ENCODE measurements around the gene BTBD17.

GRCh38 chr17:74387365-74388218 lies 25.9 kb upstream of the BTBD17 start:
- TF ChIP-seq CTCF (IDR thresholded peaks at IDR 0.05) (no peak), POLR2AphosphoS5 (IDR thresholded peaks at IDR 0.05) (no peak), EP300 (IDR thresholded peaks at IDR 0.05) (no peak), POLR2A (IDR thresholded peaks at IDR 0.05) (no peak)
